Right cardiac atrium (tissue), 5 donors: ENCODE results near the gene NR4A1. TPM values are rescaled to one million over a fixed set of nuclear protein-coding genes. Genes with fewer than 3 reads are reported as not detected.
A peak's percentile ranks its signal among the peaks of the same experiment; 100 is the strongest.

ENCODE experiments used
- ATAC-seq, 2 donors: fragments of 200-7000 bp; cut with Tn5 transposase; one replicate each; pipeline versions ENCODE4 v1.8.0 to v1.9.1; 2020; ENCODE audit warnings: moderate library complexity in 2 of 2, mild to moderate bottlenecking in 1 of 2
- DNase-seq, 3 donors: peaks; one replicate each; pipeline ENCODE4 v3.0.0-alpha.2; 2020
- H3K27ac ChIP-seq: one replicate; pipeline ENCODE4 v1.5.1; 2013; ENCODE audit warnings: mild to moderate bottlenecking, low read length, control low read depth, moderate library complexity
- H3K27me3 ChIP-seq: one replicate; pipeline ENCODE4 v1.6.1; 2013; ENCODE audit not compliant: control insufficient read depth, insufficient read depth
- H3K4me1 ChIP-seq: one replicate; pipeline ENCODE4 v1.6.1; 2013; ENCODE audit warnings: low read length; ENCODE audit not compliant: control insufficient read depth, insufficient read depth
- H3K4me3 ChIP-seq: one replicate; pipeline ENCODE4 v1.5.1; 2013; ENCODE audit warnings: low read length, control low read depth
- H3K9me3 ChIP-seq: one replicate; pipeline ENCODE4 v1.6.1; 2013; ENCODE audit warnings: low read length; ENCODE audit not compliant: control insufficient read depth
- WGBS: extraction: QIAGEN DNeasy Blood & Tissue Kit; methylation state at CpG from one replicate; pipeline ENCODE4 v1.1.7; 2013; 5-methylcytosine and 5-hydroxymethylcytosine counted together
- intact Hi-C, 4 donors: fragments of 100-400 bp; cut with DNase I; formaldehyde crosslinking; loops; one replicate each; pipeline versions ENCODE4 v1.11.0 to v1.14.0; 2022 to 2023
- polyA plus RNA-seq: library from polyadenylated mRNA; stranded (reverse); fragments of 200-250 nt; gene quantifications from one replicate; pipeline ENCODE4 v1.2.3, GENCODE V29; 2013
- total RNA-seq, 4 donors: library from RNA; stranded (reverse); fragmentation: NEBNext Ultra II Directional; extraction: Animal tissue kit (Norgen Biotek cat#: 25700); gene quantifications; one replicate each; pipeline ENCODE4 v1.2.1, GENCODE V29; 2021
- donor health status: healthy with polysubstance abuse.
- donor health status: DM: no; HTN: yes; CAD: no.
- donor health status: DM: no; HTN: no; CAD: no.
- donor health status: DM: no; HTN: yes; CAD: no; lungs with severe emphysema.
- donor health status: DM: yes; HTN: yes; CAD: no.

The NR4A1 gene
- total and polyA plus RNA-seq, 5 donors = 50.2 to 417 (median 115) TPM

GRCh38 chr12:52042706-52043385, 8.4 kb upstream of the NR4A1 start:
- no peaks in the 10 kb centered on the region for H3K27me3 ChIP-seq
- peak overlapping the region; percentile 61 for H3K27ac ChIP-seq
- DNase-seq (peak in 2 of 3 donors; percentile 53 to 58), ATAC-seq (no peak)
- H3K9me3 ChIP-seq = no peaks in the 10 kb centered on the region
- intact Hi-C loops = no loop called here
- peaks cover 44% of the 10 kb centered on the region for H3K4me1 ChIP-seq
- WGBS = 55% methylated on average over 8 of the region's 8 CpGs
- no peak overlapping the region for H3K4me3 ChIP-seq

GRCh38 chr12:52043386-52044212, 7.6 kb upstream of the NR4A1 start:
- H3K4me1 ChIP-seq = peaks cover 42% of the 10 kb centered on the region
- intact Hi-C loops = no loop called here
- H3K4me3 ChIP-seq = peak overlapping the region; percentile 41

GRCh38 chr12:52044292-52044983, 6.8 kb upstream of the NR4A1 start:
- DNase-seq (peak; percentile 91 to 97 (median 95)), ATAC-seq (peak; percentile 62 to 72)
- no peaks in the 10 kb centered on the region for H3K27me3 ChIP-seq
- 22% methylated on average over 18 of the region's 18 CpGs for WGBS
- peak overlapping the region; percentile 41 for H3K4me3 ChIP-seq
- H3K9me3 ChIP-seq = no peaks in the 10 kb centered on the region
- intact Hi-C loops = no loop called here
- H3K27ac ChIP-seq = peak overlapping the region; percentile 99
- H3K4me1 ChIP-seq = peaks cover 40% of the 10 kb centered on the region

More at GRCh38 chr12:52043386-52044212, 7.6 kb upstream of the NR4A1 start:
- WGBS = 38% methylated on average over 21 of the region's 21 CpGs
- Histone ChIP-seq H3K9me3 (no peaks in the 10 kb centered on the region), H3K27ac (peak overlapping the region; percentile 99), H3K27me3 (no peaks in the 10 kb centered on the region)
- ATAC-seq (peak; percentile 24 to 58), DNase-seq (peak; percentile 79 to 90 (median 87))

- DNase-seq (peak; percentile 76 to 90 (median 87)), ATAC-seq (peak; percentile 8 to 60)
- intact Hi-C loops = no loop called here
- 25% methylated on average over 4 of the region's 4 CpGs for WGBS
- H3K27ac ChIP-seq = peak overlapping the region; percentile 99
- no peaks in the 10 kb centered on the region for H3K9me3 ChIP-seq
- no peaks in the 10 kb centered on the region for H3K27me3 ChIP-seq
- H3K4me1 ChIP-seq = peaks cover 39% of the 10 kb centered on the region
- H3K4me3 ChIP-seq = no peak overlapping the region
Measured at GRCh38 chr12:52045794-52046199, 5.4 kb upstream of the NR4A1 start.

GRCh38 chr12:52046859-52047258, 4.4 kb upstream of the NR4A1 start:
- H3K27me3 ChIP-seq = no peaks in the 10 kb centered on the region
- DNase-seq (peak in 1 of 3 donors; percentile 36), ATAC-seq (no peak)
- H3K4me1 ChIP-seq = peaks cover 39% of the 10 kb centered on the region
- H3K9me3 ChIP-seq = no peaks in the 10 kb centered on the region
- no peak overlapping the region for H3K4me3 ChIP-seq
- H3K27ac ChIP-seq = no peak overlapping the region
- intact Hi-C loops = no loop called here
- WGBS = 94% methylated on average over 7 of the region's 7 CpGs

GRCh38 chr12:52049286-52049685, 2.0 kb upstream of the NR4A1 start:
- DNase-seq (peak in 2 of 3 donors; percentile 16 to 38), ATAC-seq (no peak)
- intact Hi-C loops = no loop called here
- Histone ChIP-seq H3K4me3 (no peak overlapping the region), H3K27me3 (no peaks in the 10 kb centered on the region), H3K27ac (no peak overlapping the region), H3K9me3 (no peaks in the 10 kb centered on the region), H3K4me1 (peaks cover 32% of the 10 kb centered on the region)
- 74% methylated on average over 4 of the region's 4 CpGs for WGBS

GRCh38 chr12:52049688-52050087, 1.6 kb upstream of the NR4A1 start:
- Histone ChIP-seq H3K27me3 (no peaks in the 10 kb centered on the region), H3K27ac (peak overlapping the region; percentile 97), H3K4me3 (no peak overlapping the region), H3K9me3 (no peaks in the 10 kb centered on the region), H3K4me1 (peaks cover 32% of the 10 kb centered on the region)
- intact Hi-C loops = no loop called here
- DNase-seq (no peak), ATAC-seq (no peak)
- WGBS = 88% methylated on average over 5 of the region's 5 CpGs

- DNase-seq (peak; percentile 46 to 87 (median 64)), ATAC-seq (peak in 1 of 2 donors; percentile 24)
- Histone ChIP-seq H3K4me1 (peaks cover 29% of the 10 kb centered on the region), H3K27me3 (no peaks in the 10 kb centered on the region), H3K27ac (peak overlapping the region; percentile 97), H3K4me3 (peak overlapping the region; percentile 72), H3K9me3 (no peaks in the 10 kb centered on the region)
- intact Hi-C loops = no loop called here
- whole genome bisulfite sequencing = 29% methylated on average over 16 of the region's 16 CpGs
Measured at GRCh38 chr12:52050116-52050757, 1.0 kb upstream of the NR4A1 start.

- no peak for ATAC-seq
- intact Hi-C loops = no loop called here
- 67% methylated on average over 7 of the region's 7 CpGs for WGBS
- peaks cover 23% of the 10 kb centered on the region for H3K4me1 ChIP-seq
- H3K9me3 ChIP-seq = no peaks in the 10 kb centered on the region
- no peaks in the 10 kb centered on the region for H3K27me3 ChIP-seq
- peak in 1 of 3 donors; percentile 56 for DNase-seq
- peak overlapping the region; percentile 72 for H3K4me3 ChIP-seq
- H3K27ac ChIP-seq = peak overlapping the region; percentile 92
Measured at GRCh38 chr12:52052468-52053186, 1.4 kb downstream of the NR4A1 start.
